ENCODE results near the gene JCAD.
"Not testable (repeated sequence)": the region's sequence is repeated elsewhere in the genome, so short reads cannot be mapped to it uniquely, and the experiment has no call there.

The JCAD gene, protein sequence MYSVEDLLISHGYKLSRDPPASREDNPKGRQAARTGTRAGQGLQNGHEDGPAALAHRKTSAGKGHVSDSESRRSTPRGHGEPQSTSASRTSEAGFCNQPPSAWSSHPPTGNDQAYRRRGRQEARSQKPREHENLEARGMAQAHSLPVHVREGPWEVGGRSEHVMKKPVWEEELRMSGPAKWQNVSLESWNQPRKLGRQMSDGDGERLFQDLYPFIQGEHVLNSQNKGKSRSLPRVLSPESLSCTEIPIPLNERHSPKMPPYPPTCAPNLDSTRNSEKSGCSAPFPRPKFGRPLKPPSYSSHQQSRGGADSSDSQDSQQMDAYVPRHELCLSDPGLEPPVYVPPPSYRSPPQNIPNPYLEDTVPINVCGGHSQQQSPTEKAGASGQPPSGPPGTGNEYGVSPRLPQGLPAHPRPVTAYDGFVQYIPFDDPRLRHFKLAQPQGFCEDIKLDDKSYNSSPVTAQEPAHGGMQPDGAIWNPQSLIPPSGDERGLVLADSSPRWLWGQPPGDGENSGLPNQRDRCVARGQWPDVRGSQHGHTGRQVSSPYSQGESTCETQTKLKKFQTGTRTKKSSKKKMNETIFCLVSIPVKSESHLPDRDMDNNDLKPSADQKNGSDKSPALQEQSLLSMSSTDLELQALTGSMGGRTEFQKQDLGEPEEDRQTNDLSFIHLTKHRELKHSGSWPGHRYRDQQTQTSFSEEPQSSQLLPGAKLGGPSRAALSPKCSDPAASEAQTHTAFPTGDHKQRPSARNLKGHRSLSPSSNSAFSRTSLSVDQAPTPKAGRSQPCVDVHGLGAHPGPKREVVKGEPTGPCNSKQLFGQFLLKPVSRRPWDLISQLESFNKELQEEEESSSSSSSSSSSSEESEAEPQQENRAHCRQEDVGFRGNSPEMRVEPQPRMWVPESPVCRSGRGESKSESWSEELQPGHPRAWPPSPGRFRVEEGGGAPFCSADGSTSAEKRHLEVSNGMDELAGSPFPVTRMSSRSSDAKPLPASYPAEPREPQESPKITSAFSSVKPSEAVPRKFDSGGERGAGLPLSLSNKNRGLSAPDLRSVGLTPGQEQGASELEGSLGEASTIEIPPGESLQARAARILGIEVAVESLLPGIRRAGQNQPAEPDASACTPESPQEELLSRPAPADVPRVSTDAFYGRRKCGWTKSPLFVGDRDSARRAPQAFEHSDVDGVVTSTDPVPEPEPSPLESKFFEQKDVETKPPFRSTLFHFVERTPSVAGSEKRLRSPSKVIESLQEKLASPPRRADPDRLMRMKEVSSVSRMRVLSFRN (N-terminal part only)

DNA sequence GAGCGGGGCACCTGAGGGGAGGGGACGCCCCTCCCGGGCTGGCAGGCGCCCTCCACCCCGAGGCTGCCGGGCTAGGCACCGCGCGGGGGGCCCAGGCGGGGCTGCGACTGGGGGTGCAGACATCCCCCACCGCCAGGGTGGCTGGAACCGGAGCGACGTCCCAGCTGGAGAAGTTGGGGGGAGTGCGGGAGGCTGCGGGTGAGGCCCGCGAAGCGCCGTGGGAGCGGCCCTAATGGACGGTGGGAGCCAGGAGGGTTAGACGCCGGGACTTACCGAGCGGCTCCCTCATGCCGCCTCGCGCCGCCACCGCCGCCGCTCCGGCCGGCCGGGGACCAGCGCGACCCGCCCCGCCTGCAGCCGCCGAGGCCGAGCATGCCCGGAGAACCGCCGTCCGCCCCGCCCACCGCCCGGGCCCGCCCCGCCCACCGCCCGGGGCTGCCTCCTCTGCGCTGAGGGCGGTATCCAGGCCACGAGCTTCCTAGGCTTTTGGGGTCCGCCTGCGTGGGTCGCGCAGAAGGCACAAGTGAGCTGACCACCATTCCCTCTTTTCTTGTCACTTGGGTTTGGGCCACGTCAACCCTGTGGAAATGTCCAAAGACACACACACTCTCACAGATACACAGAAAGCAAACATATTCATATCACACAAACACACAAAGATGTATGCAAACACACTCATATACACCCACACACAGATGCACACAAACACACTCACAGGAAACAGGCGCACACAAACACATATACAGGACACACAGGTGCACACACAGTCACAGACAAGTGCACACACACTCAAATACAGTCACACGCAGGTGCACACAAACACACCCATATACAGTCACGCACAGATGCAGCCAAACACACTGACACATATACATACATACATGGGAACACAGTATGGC lies at the start of gene JCAD:
Gene JCAD, minus strand, starts transcription at position 378 of the 899 bp plus-strand sequence. CDS start 11,774 bp downstream, outside the sequence.
- DNase-seq (ENCODE audit: low read depth), result no peak

DNA sequence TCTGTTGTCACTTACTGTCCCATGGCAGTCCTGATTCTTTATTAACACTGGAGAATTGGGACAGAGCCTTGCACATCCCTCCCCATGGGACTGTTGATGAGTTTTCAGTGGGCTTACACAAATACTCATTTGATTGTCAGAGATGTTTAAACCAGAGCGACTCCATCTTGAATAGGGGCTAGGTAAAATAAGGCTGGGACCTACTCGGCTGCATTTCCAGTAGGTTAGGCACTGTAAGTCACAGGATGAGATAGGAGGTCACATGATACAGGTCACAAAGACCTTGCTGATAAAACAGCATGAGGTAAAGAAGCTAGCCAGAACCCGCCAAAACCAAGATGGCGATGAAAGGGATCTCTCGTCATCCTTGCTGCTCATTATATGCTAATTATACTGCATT lies 47.6 kb upstream of the JCAD start:
- DNase-seq (ENCODE audit: low read depth), result no peak

DNA sequence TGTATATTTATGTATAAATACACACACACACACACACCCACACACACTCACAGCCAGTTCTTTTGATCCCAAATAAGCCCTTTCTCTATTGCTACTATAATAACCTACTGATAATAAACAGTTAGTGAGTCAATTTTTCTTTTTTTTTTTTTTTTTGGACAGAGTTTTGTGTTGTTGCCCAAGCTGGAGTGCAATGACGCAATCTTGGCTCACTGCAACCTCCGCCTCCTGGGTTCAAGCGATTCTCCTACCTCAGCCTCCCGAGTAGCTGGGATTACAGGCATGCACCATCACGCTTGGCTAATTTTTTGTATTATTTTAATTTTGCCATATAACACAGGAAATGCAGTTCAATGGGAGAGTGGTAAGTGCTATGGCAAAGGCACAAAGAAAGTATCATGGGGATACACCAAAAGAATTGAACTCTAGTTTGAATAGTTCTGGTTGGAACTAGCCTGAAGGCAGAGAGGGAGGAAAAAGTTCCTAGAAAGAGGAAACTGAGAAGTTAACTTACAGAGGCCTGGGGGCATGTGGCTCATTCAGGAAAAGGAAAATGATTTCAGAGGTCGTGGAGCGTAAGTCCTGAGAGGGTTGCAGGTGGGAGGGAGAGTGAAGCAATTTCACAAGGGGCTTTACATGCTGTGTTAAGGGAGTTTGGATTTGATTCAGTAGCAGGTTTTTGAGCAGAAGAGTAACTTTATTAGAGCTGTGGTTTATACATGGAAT lies 44.4 kb upstream of the JCAD start:
- no peak for DNase-seq (ENCODE audit: low read depth)

DNA sequence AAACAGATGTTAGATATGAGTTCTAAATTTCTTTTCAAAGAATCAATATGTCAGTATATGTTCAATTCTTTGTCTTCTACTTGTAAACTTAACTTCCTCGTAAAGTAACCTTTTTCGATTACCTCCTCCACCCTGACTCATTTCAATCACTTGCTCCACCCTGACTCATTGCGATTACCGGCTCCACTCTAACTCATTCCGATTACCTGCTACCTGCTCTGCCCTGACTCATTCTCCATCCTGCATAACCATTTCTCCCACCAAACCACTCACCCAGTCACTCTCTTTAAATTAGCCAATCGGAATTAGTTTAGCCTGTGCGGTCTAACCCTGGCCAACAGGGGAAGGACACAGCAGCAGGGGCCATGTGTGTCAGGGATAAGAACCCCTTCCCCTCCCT lies 40.3 kb upstream of the JCAD start:
- DNase-seq (ENCODE audit: low read depth), result not testable (repeated sequence)

DNA sequence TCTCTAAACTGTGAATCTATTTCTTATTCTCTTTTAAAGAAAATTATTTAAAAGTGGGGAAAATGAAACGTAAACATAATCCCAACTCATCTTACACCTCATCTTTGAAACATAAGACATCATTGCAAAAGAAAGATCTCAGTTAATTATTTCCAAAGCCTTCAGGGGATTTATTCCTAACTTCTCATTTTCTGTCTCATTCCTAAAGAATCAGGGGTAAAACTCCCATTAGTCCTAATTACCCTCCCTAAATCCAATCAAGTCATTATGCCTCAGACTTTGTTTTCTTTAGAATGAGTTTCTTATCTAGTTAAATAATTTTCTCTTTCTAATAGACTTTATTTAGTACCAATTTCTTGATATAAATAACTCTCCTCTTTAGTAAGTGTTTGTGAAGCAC lies 39.7 kb upstream of the JCAD start:
- no peak for DNase-seq (ENCODE audit: low read depth)

DNA sequence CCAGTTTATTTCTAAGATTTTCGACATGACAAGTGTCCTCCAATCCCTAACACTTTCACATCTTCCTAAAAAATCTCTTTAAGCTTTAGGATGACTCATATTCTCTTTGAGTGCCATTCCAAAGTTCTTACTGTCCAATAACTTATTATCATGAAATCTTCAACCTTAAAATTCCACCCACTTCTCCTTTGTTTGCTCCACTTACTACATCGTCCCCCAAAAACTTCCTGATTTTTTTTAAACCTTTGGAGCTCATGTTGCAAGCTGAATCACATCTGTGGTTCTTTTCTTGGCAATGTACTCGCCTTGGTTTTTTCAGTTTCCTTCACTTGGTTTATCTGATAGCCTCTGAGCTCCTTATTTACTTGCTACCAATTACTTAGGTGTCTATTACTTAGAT lies 39.2 kb upstream of the JCAD start:
- peak; percentile 93 for DNase-seq (ENCODE audit: low read depth)

DNA sequence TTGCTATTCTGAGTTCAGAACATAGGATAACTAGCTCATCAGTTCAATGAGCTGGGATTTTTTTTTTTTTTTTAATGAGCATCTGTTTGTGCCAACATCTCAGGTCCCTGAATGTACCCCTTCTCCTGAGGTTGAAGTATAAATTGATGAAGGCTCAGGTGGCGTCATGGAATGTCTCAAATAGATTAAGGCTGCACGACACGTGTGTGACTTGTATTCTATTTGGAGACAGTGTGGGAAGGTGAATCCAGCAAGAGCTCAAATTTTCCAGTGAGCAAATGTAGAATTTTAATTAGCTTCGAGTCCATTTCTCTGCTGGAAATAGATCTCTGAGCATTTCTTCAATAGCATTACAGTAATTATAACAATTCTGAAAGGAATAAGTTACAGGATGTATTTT lies 37.2 kb upstream of the JCAD start:
- no peak for DNase-seq (ENCODE audit: low read depth)

DNA sequence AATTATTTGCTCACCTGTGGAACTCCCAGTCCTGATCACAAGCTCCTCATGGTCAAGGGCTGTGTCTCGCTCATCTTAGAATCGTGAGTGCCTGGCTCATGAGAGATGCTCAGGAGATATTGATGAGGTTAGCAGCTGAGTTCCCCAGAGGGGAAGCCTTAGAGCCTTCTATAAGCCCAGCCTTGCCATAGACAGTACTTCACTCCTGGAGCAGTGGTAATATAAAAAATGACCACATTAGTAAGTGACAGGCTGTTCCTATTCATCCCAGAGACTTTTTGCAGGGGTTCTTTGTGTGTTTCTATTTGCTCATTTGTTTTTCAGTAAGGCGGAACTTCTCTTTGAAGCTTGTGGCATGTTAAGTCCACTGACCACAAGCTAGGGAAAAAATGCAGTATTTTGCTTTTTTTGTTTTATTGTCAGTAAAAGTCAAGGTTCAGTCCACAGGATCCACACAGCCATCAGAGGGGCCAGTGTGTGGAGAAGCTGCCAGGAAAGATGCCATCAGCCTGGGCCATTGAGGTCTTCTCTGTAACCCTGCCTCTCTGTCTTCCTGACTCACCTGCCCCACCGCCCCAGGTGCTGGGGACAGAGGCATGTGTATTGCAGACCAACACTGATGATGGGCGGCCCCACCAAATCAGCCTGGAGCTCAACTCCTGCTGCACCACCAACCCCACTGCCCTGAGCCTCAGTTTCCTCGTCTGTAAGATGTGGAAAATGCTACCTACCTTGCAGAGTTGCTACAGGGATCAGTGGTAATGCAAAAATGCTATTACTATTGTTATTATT lies 36.4 kb upstream of the JCAD start:
- no peak for DNase-seq (ENCODE audit: low read depth)

DNA sequence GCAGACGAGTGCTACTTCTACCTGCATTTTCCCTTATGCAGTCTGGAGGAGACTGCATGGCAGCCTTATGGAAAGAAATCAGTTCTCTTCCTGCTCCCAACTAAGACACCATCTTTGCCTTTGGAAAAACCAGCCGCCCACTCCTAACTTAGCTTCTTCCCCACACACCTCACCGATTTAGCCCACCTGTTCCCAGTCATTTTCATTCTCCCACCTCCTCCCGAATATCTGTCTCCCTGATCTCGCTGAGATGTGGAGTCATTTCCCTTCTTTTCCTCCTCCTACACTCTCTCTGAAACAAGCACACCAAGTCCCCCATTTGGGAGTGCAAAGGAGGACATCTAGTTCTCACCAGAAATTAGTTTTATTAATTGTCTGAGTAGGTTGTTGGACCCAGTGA lies 35.2 kb upstream of the JCAD start:
- no peak for DNase-seq (ENCODE audit: low read depth)

DNA sequence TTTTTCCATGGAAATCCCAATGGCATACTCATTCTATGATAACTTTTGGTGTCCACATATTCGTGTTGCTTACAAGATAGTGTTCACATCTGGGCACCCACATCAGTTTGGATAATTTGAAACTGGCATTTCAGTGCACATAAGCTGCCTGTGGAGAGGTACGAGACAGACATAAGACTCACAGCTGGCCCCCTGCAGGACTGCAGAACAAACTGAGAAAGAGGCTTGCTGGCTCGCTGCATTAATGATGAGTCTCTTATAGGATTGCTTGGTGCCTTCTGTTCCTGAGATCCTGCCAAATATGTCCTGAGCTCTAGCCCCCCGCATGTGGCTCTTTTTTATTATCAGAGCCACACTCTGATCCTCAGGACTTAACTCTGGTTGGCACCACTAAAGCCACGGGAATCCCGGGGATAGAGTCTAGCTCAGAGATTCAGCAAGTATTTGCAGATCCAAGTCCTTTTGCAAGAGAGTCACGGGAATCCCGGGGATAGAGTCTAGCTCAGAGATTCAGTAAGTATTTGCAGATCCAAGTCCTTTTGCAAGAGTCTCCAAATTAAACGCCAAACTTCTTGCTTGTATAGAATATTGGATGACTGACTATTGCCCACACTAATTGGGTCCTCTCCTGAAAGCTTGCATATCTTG lies 34.0 kb upstream of the JCAD start:
- no peak for DNase-seq (ENCODE audit: low read depth)

DNA sequence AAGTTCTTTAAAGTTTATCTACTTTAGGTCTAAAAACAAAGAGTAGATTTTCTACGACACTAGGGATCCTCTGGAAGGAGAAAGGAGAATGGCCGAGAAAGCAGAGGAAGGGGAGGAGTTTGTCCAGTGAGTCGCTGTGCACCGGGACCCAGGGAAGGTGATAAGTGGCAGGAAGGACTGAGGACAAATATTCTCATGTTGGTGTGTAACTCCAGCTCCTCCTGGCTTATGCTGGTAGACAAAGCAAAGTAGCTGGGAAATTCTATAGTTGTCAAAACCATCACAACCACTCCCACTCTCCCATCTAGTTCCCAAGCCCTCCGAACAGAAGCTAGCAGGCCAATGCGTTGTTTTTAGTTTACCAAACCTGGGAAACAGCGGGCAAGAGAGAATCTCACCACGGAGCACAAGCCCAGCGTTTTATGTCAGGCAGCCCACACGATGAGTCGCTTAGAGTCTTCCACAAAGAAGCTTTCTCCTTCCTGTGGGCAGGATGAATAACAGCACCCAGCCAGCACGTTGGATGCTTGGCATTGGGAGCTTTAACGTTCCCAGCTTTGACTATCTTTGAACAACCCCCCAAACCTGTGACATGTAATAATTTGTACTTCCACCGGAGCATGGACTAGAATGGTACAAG lies 32.9 kb upstream of the JCAD start:
- no peak for DNase-seq (ENCODE audit: low read depth)

DNA sequence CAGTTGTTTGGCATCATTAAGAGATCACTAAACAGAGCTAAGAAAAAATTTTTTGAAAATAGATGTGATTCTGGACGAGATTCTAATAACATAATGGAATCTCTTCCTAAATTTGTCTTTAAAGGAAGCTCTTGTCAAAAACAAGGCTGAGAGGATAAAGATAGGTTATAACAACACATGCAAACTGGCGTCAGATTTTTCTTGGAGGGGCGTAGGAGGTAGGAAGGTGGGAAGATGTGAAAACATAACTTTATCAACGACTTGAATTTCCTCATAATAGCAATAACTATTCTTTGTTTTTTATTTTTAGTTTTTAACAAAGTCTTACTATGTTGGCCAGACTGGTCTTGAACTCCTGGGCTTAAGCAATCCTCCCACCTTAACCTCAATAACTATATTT lies 31.8 kb upstream of the JCAD start:
- DNase-seq (ENCODE audit: low read depth), result no peak

DNA sequence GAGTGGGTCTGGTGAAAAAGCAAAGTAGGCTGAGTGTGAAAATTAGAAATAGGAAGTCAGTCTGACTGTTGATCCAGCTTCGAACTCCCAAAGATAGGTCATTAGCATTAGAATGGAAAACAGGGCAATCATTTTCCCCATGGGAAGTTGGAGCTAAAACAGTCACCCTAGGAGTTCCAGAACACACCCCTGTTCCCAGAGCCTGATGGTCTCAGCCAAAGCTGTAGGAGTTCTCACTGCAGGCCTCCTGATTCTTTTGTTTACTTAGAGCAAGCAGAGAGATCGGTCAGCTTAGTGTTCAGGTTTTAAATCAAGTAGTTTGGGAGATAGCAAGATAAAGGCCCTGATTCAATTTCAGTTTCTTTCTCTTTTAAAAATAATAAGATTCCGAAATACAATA lies 28.8 kb upstream of the JCAD start:
- DNase-seq (ENCODE audit: low read depth), result no peak

DNA sequence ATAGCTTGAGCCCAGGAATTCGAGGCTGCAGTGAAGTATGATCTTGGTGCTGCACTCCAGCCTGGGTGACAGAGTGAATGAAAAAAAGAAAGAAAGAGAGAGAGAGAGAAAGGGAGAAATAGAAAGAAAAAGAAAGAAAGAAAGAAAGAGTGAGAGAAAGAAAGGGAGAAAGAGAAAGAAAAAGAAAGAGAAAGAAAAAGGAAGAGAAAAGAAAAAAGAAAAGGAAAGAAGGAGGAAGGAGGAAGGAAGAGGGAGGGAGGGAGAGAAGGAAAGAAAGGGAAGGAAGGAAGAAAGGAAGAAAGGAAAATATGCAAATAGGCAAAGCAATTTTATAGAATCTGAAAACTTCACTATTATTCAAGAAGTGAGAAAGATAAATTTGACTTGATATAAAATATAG lies 24.5 kb upstream of the JCAD start:
- DNase-seq (ENCODE audit: low read depth), result no peak

DNA sequence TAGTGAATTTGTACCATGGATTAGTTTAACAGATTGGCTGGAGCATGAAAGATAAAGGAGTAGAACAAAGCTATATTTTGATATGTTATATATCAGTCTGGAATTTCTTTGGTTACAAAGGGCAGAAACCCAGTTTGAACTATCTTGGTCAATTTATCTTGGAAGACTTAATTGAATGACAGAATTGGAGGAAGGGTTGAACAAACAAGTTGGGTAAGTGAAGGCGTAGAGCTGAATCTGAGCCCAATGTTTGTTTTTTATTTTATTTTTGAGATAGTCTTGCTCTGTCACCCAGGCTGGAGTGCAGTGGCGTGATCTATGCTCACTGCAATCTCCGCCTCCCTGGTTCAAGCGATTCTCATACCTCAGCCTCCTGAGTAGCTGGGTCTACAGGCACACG lies 21.8 kb upstream of the JCAD start:
- DNase-seq (ENCODE audit: low read depth), result no peak

DNA sequence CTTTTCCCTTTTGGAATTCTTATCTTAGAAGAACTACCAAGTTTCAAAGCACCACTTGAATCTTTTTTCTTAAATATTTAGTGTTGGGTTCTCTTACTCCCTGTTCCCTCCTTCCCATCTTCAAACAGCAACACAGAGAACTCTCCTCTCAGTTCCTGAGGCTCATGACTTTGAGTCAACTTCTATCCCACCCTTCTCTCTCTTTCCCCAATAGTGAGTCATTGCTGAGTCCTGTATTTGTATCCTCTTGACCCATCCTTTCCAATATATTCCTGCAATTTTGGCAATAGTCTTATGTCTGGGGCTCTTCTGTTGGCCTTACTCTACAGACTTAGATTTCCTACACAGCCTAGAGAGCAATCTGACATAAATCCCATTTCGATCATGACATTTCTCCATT lies 20.8 kb upstream of the JCAD start:
- DNase-seq (ENCODE audit: low read depth), result no peak

DNA sequence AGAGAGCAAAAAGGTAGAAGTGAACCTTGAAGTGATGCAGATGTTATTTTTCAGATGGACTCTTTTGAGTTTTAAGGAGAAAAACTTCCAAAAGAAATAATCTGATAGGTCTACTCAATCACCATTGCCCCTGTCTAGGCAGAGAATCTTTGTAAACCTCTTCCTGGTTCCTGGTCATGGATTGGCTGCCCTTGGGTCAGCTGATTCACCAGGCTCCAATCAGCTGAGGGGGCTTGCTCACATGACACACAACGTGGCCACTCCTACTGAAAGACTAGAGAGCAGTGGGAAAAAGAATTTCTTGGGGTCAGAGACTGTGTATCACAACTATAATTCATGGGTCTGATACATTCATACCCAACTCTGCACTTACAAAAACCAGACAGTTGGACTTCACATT lies 20.0 kb upstream of the JCAD start:
- no peak for DNase-seq (ENCODE audit: low read depth)

DNA sequence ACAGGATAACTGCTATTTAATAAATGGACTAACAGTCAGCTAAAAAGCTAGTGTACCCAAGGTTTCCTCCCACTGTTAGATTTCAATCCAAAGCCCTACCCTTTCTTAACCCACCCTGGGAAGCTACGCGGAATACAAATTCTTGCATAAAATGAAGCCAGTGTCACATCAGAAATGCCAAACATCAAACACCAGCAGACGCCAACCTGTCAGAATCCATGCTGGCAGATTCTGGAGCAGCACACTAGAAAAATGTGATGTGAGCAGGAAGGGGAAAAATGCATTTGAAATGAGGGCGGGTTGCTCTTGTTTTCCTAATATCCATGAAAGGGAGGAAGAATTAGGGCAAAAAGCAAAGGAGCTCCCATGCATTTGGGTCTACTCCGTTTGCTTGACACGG lies 16.1 kb upstream of the JCAD start:
- no peak for DNase-seq (ENCODE audit: low read depth)

DNA sequence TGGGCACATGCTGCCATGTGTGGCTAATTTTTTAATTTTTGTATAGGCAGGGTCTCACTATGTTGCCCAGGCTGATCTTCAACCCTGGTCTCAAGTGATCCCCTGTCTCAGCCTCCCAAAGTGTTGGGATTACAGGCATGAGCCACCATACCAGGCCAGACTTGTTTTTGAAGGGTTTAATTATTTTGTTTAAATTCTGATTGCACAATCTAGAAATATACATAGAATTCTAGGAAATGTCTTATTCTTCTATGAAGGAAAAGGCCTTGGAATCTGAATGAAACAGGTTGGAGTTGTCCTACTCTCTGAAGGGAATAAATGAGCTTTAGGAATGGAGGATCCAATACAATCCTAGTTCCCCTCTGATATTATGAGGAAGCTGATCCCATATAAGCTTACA lies 15.5 kb upstream of the JCAD start:
- no peak for DNase-seq (ENCODE audit: low read depth)
